Activated CD4-positive, alpha-beta T cell treated with anti-CD3 and anti-CD28 coated beads, Interleukin-2, amount 10 ng/mL, durations not matched to agents 7 days and 5 days (primary cell): Measurements from ENCODE around the gene EHMT2. TPM values are rescaled to one million over a fixed set of nuclear protein-coding genes. Genes with fewer than 3 reads are reported as not detected.
"Not testable (repeated sequence)": the region's sequence is repeated elsewhere in the genome, so short reads cannot be mapped to it uniquely, and the experiment has no call there.

ENCODE experiments used
- CTCF ChIA-PET: fragments of 350-600 bp; sonication (Branson Sonifier 250); formaldehyde crosslinking; loops from one replicate; lab custom pipeline; 2021; ENCODE audit warnings: antibody characterized with exemption; lab: Charles Lee
- POLR2A ChIA-PET: fragments of 350-600 bp; sonication (Branson Sonifier 250); formaldehyde crosslinking; loops from one replicate; lab custom pipeline; 2021; ENCODE audit warnings: antibody characterized with exemption; lab: Charles Lee
- DNase-seq: peaks from one replicate; pipeline ENCODE4 v3.0.0-alpha.2; 2020
- H3K27ac Mint-ChIP-seq: one replicate; pipeline ENCODE4 v1.8.0; 2021; ENCODE audit warnings: mild to moderate bottlenecking, moderate library complexity, mixed read lengths
- H3K27me3 Mint-ChIP-seq: one replicate; pipeline ENCODE4 v1.8.0; 2021; ENCODE audit warnings: mixed read lengths
- H3K36me3 Mint-ChIP-seq: one replicate; pipeline ENCODE4 v1.8.0; 2021; ENCODE audit warnings: low read depth, mixed read lengths
- H3K4me1 Mint-ChIP-seq: one replicate; pipeline ENCODE4 v1.8.0; 2021; ENCODE audit warnings: mixed read lengths
- H3K4me3 Mint-ChIP-seq: one replicate; pipeline ENCODE4 v1.8.0; 2021; ENCODE audit warnings: mild to moderate bottlenecking, moderate library complexity, mixed read lengths
- H3K9me3 Mint-ChIP-seq: one replicate; pipeline ENCODE4 v1.8.0; 2021; ENCODE audit warnings: mixed read lengths
- total RNA-seq, 2 experiments: library from RNA; stranded (reverse); gene quantifications; one replicate each; pipeline ENCODE4 v1.2.3, GENCODE V29; 2021

Gene EHMT2
- total RNA-seq, 2 experiments from 2014 or later = 70.4 to 71.6 TPM

- H3K4me3 Mint-ChIP-seq = no peak overlapping the region
- H3K4me1 Mint-ChIP-seq = peaks cover 26% of the 10 kb centered on the region
- ChIA-PET POLR2A (no interaction called here), CTCF (no interaction called here)
- DNase-seq = no peak
- H3K27me3 Mint-ChIP-seq = no peaks in the 10 kb centered on the region
- peaks cover 4% of the 10 kb centered on the region for H3K36me3 Mint-ChIP-seq
- H3K9me3 Mint-ChIP-seq = no peaks in the 10 kb centered on the region
- no peak overlapping the region for H3K27ac Mint-ChIP-seq
Observed at GRCh38 chr6:31859923-31860322, 37.6 kb downstream of the EHMT2 start.

GRCh38 chr6:31858707-31859106 is 38.8 kb downstream of the EHMT2 start:
- no peak for DNase-seq
- POLR2A ChIA-PET = no interaction called here
- no peak overlapping the region for H3K27ac Mint-ChIP-seq
- H3K4me1 Mint-ChIP-seq = peaks cover 17% of the 10 kb centered on the region
- H3K4me3 Mint-ChIP-seq = no peak overlapping the region
- H3K36me3 Mint-ChIP-seq = peaks cover 4% of the 10 kb centered on the region
- CTCF ChIA-PET = interaction anchor here (0.6 kb wide), 1 partner anchor 648 kb away, joined by 3 read pairs; no protein-coding TSS in a partner anchor
- H3K9me3 Mint-ChIP-seq = no peaks in the 10 kb centered on the region
- no peaks in the 10 kb centered on the region for H3K27me3 Mint-ChIP-seq

- CTCF ChIA-PET = interaction anchor here (0.6 to 1.1 kb wide), 5 partner anchors 17 to 311 kb away, joined by 3 to 4 read pairs (median 3); partner anchors contain the start of gene BAG6
- H3K36me3 Mint-ChIP-seq, DNase-seq, H3K27me3 Mint-ChIP-seq, POLR2A ChIA-PET, H3K9me3 Mint-ChIP-seq, H3K27ac Mint-ChIP-seq, H3K4me3 Mint-ChIP-seq: not testable (repeated sequence)
- H3K4me1 Mint-ChIP-seq = peaks cover 14% of the 10 kb centered on the region
Observed at GRCh38 chr6:31857774-31858173, 39.7 kb downstream of the EHMT2 start.

- H3K4me3 Mint-ChIP-seq, H3K9me3 Mint-ChIP-seq, H3K27me3 Mint-ChIP-seq, H3K27ac Mint-ChIP-seq, DNase-seq, H3K36me3 Mint-ChIP-seq, H3K4me1 Mint-ChIP-seq, POLR2A ChIA-PET: not testable (repeated sequence)
- CTCF ChIA-PET = interaction anchor here (0.6 to 1.3 kb wide), 3 partner anchors 13 to 112 kb away, joined by 3 read pairs; no protein-coding TSS in a partner anchor
Observed at GRCh38 chr6:31851980-31852718, 45.3 kb downstream of the EHMT2 start.

- CTCF ChIA-PET = interaction anchor here (0.6 to 1.3 kb wide), 3 partner anchors 12 to 122 kb away, joined by 3 read pairs; no protein-coding TSS in a partner anchor
- peaks cover 1% of the 10 kb centered on the region for H3K36me3 Mint-ChIP-seq
- POLR2A ChIA-PET = no interaction called here
- no peaks in the 10 kb centered on the region for H3K27me3 Mint-ChIP-seq
- no peak overlapping the region for H3K4me3 Mint-ChIP-seq
- H3K27ac Mint-ChIP-seq = no peak overlapping the region
- H3K4me1 Mint-ChIP-seq = no peaks in the 10 kb centered on the region
- peaks cover 6% of the 10 kb centered on the region for H3K9me3 Mint-ChIP-seq
- DNase-seq = no peak
Observed at GRCh38 chr6:31851485-31851832, 46.0 kb downstream of the EHMT2 start.

DNA sequence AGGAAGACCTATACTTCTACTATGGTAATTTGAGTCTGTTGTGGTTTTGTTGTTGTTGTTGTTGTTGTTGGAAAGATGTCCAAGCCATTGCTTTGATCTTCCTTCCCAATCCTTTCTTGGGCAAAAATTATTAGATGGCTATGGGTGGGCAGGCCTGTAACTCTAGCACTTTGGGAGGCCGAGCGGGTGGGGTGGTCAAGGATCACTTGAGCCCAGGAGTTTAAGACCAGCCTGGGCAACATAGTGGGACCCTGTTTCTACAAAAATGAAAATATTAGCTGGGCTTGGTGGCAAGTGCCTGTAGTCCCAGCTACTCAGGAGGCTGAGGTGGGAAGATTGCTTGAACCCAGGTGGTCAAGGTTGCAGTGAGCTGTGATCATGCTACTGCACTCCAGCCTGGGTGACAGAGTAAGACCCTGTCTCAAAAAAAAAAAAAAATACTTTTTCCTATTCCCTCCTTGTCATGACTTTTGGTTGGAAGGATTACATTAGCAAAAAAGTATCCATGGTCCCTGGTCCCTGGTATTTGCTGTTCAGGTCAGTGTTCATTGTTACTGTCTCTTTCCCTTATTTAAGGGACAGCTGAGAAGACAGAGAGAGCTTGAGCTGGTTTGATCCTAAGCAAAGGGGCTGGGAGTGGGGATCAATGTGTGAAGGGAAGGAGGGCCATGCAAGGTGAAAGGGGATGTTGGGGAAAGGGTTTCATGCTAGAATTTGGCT is 46.6 kb downstream of the EHMT2 start:
- no peak overlapping the region for H3K27ac Mint-ChIP-seq
- POLR2A ChIA-PET = no interaction called here
- CTCF ChIA-PET = interaction anchor here (0.6 to 1.3 kb wide), 2 partner anchors 11 to 121 kb away, joined by 3 read pairs; no protein-coding TSS in a partner anchor
- H3K9me3 Mint-ChIP-seq = peaks cover 6% of the 10 kb centered on the region
- no peaks in the 10 kb centered on the region for H3K4me1 Mint-ChIP-seq
- DNase-seq = no peak
- H3K27me3 Mint-ChIP-seq = no peaks in the 10 kb centered on the region
- H3K4me3 Mint-ChIP-seq = no peak overlapping the region
- H3K36me3 Mint-ChIP-seq = peaks cover 1% of the 10 kb centered on the region

GRCh38 chr6:31847276-31847978 is 50.1 kb downstream of the EHMT2 start:
- H3K27me3 Mint-ChIP-seq = no peaks in the 10 kb centered on the region
- no peak overlapping the region for H3K27ac Mint-ChIP-seq
- H3K9me3 Mint-ChIP-seq = peaks cover under 1% of the 10 kb centered on the region
- POLR2A ChIA-PET = no interaction called here
- no peak for DNase-seq
- no peak overlapping the region for H3K4me3 Mint-ChIP-seq
- H3K36me3 Mint-ChIP-seq = no peaks in the 10 kb centered on the region
- H3K4me1 Mint-ChIP-seq = no peaks in the 10 kb centered on the region
- CTCF ChIA-PET = interaction anchor here (0.6 kb wide), 1 partner anchor 9 kb away, joined by 3 read pairs; no protein-coding TSS in a partner anchor

DNA sequence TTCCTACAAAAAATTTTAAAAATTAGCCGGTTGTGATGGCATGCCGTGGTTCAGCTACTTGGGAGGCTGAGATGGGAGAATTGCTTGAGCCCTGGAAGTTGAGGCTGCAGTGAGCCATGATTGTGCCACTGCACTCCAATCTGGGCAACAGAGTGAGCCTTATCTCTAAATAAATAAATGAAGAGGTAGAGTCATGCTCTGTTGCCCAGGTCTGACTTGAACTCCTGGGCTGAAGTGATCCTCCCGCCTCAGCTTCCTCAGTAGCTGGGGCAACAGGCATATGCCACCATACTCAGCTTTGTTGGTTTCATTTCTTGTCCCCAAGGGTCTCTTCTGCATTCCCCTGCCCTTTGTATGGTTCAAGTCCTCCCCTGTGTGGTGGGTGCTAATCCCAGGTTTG is 53.0 kb downstream of the EHMT2 start:
- H3K9me3 Mint-ChIP-seq = no peaks in the 10 kb centered on the region
- peaks cover 3% of the 10 kb centered on the region for H3K4me1 Mint-ChIP-seq
- ChIA-PET CTCF (interaction anchor here (0.5 to 1.6 kb wide), 3 partner anchors 9 to 222 kb away, joined by 3 to 5 read pairs (median 4); partner anchors contain the start of gene VWA7), POLR2A (no interaction called here)
- H3K27ac Mint-ChIP-seq = no peak overlapping the region
- DNase-seq = no peak
- H3K27me3 Mint-ChIP-seq = no peaks in the 10 kb centered on the region
- H3K4me3 Mint-ChIP-seq = no peak overlapping the region
- H3K36me3 Mint-ChIP-seq = peaks cover 16% of the 10 kb centered on the region

GRCh38 chr6:31842053-31842452 is 55.4 kb downstream of the EHMT2 start:
- peaks cover 19% of the 10 kb centered on the region for H3K4me1 Mint-ChIP-seq
- no peak for DNase-seq
- no peak overlapping the region for H3K4me3 Mint-ChIP-seq
- peak overlapping the region; percentile 19 for H3K27ac Mint-ChIP-seq
- H3K36me3 Mint-ChIP-seq = peaks cover 36% of the 10 kb centered on the region
- no peaks in the 10 kb centered on the region for H3K27me3 Mint-ChIP-seq
- no peaks in the 10 kb centered on the region for H3K9me3 Mint-ChIP-seq
- ChIA-PET POLR2A (no interaction called here), CTCF (interaction anchor here (1.3 kb wide), 1 partner anchor 148 kb away, joined by 3 read pairs; no protein-coding TSS in a partner anchor)

- CTCF ChIA-PET = interaction anchor here (0.6 to 3.0 kb wide), 7 partner anchors 9 to 149 kb away, joined by 3 to 9 read pairs (median 4); partner anchors contain the start of gene NEU1
- DNase-seq, H3K27ac Mint-ChIP-seq, H3K4me3 Mint-ChIP-seq, H3K9me3 Mint-ChIP-seq, H3K27me3 Mint-ChIP-seq, POLR2A ChIA-PET: not testable (repeated sequence)
- Mint-ChIP-seq H3K36me3 (peaks cover 55% of the 10 kb centered on the region), H3K4me1 (peaks cover 30% of the 10 kb centered on the region)
Observed at GRCh38 chr6:31839779-31840126, 57.7 kb downstream of the EHMT2 start.

DNA sequence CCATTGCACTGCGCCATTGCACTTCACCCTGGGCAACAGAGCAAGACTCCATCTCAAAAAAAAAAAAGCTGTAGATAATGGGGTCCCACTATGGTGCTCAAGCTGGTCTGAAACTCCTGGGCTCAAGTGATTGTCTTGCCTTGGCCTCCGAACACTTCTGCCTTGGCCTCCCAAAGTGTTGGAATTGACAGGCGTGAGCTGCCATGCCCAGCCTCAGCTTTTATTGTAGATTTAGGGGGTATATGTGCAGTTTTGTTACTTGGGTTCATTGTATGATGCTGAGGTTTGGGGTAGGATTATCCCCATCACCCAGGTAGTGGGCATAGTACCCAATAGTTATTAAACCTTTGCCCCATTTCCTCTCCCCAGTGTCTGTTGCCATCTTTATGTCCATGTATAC is 58.5 kb downstream of the EHMT2 start:
- Mint-ChIP-seq H3K4me1 (peaks cover 33% of the 10 kb centered on the region), H3K9me3 (no peaks in the 10 kb centered on the region), H3K36me3 (peaks cover 55% of the 10 kb centered on the region), H3K27ac (peak overlapping the region; percentile 46), H3K4me3 (peak overlapping the region; percentile 32), H3K27me3 (no peaks in the 10 kb centered on the region)
- DNase-seq = no peak
- POLR2A ChIA-PET = interaction anchor here (0.6 to 0.7 kb wide), 2 partner anchors 101 to 182 kb away, joined by 3 read pairs; no protein-coding TSS in a partner anchor
- CTCF ChIA-PET = interaction anchor here (0.9 to 3.0 kb wide), 8 partner anchors 10 to 160 kb away, joined by 3 to 9 read pairs (median 4); partner anchors contain the start of genes DDAH2 and NEU1

- Mint-ChIP-seq H3K4me3 (peak overlapping the region; percentile 97), H3K36me3 (peaks cover 55% of the 10 kb centered on the region), H3K4me1 (peaks cover 34% of the 10 kb centered on the region)
- H3K27ac Mint-ChIP-seq, DNase-seq, H3K9me3 Mint-ChIP-seq, H3K27me3 Mint-ChIP-seq: not testable (repeated sequence)
- CTCF ChIA-PET = interaction anchor here (0.6 to 3.0 kb wide), 6 partner anchors 9 to 159 kb away, joined by 3 to 9 read pairs (median 4); partner anchors contain the start of genes DDAH2, LSM2 and NEU1
- POLR2A ChIA-PET = interaction anchor here (0.6 to 0.7 kb wide), 2 partner anchors 100 to 181 kb away, joined by 3 read pairs; no protein-coding TSS in a partner anchor
Observed at GRCh38 chr6:31838114-31838553, 59.4 kb downstream of the EHMT2 start.
